Measurements from ENCODE around the gene ZFR2.

- TF ChIP-seq CTCF (IDR thresholded peaks at IDR 0.05; ENCODE audit: borderline replicate concordance, extremely low read depth, low read length, poor library complexity, severe bottlenecking) (no peak), EZH2 (IDR thresholded peaks at IDR 0.05; ENCODE audit: borderline replicate concordance, low read depth, low read length, severe bottlenecking) (no peak)
Measured at GRCh38 chr19:3897936-3898335, 29.1 kb upstream of the ZFR2 start.

All from DND-41 (cell line).